ENCODE data around the gene TOX2. TPM values are rescaled to one million over a fixed set of nuclear protein-coding genes. Genes with fewer than 3 reads are reported as not detected.

The TOX2 gene
- total RNA-seq, 1 experiment from 2014 or later, result 85.4 TPM

GRCh38 chr20:44006578-44006977 is 91.9 kb downstream of the TOX2 start:
- ChIA-PET CTCF (no interaction called here), POLR2A (no interaction called here)
- peaks cover 4% of the 10 kb centered on the region for H3K4me1 ChIP-seq (ENCODE audit: control insufficient read depth, insufficient read depth, low read length)
- no peaks in the 10 kb centered on the region for H3K27me3 ChIP-seq (ENCODE audit: control insufficient read depth, insufficient read depth, low read length)
- no peaks in the 10 kb centered on the region for H3K36me3 ChIP-seq (ENCODE audit: control insufficient read depth, insufficient read depth, low read length)
- H3K9me3 ChIP-seq (ENCODE audit: control insufficient read depth, insufficient read depth, low read depth, low read length), result no peaks in the 10 kb centered on the region
- no peak overlapping the region for H3K27ac ChIP-seq (ENCODE audit: low read length)
- ATAC-seq, result no peak
- no peak for DNase-seq (ENCODE audit: low read depth, low spot score)
- no peak overlapping the region for H3K4me3 ChIP-seq (ENCODE audit: low read depth in 2 of 2, low read length in 2 of 2)
- TF ChIP-seq SIN3A (IDR thresholded peaks at IDR 0.05; ENCODE audit: borderline replicate concordance, insufficient read depth, low read depth, low read length) (no peak), CTCF (IDR thresholded peaks at IDR 0.05) (no peak), POLR2AphosphoS5 (IDR thresholded peaks at IDR 0.05; ENCODE audit: low read depth, low read length) (no peak), REST (IDR thresholded peaks at IDR 0.05; ENCODE audit: insufficient read depth in 1 of 2, low read depth in 2 of 2, low read length in 1 of 2) (no peak), TCF7L2 (IDR thresholded peaks at IDR 0.05; ENCODE audit: low read depth, low read length) (no peak)
- in situ Hi-C loops (cut with HindIII; ENCODE audit: low pct_unique_long_range_greater_than_20kb, low sequenced_read_pairs), result no loop called here
- BruUV-seq (replicated peaks), result no TSS peak
- intact Hi-C loops (cut with micrococcal nuclease; ENCODE audit: unreplicated experiment), result no loop called here

GRCh38 chr20:44008806-44009678 is 94.4 kb downstream of the TOX2 start:
- no TSS peak for BruUV-seq (replicated peaks)
- TF ChIP-seq SIN3A (IDR thresholded peaks at IDR 0.05; ENCODE audit: borderline replicate concordance, insufficient read depth, low read depth, low read length), result no peak
- no peak for TF ChIP-seq POLR2AphosphoS5 (IDR thresholded peaks at IDR 0.05; ENCODE audit: low read depth, low read length)
- no peak for ATAC-seq
- H3K9me3 ChIP-seq (ENCODE audit: control insufficient read depth, insufficient read depth, low read depth, low read length), result no peaks in the 10 kb centered on the region
- CTCF ChIA-PET, result no interaction called here
- H3K27me3 ChIP-seq (ENCODE audit: control insufficient read depth, insufficient read depth, low read length), result no peaks in the 10 kb centered on the region
- in situ Hi-C loops (cut with HindIII; ENCODE audit: low pct_unique_long_range_greater_than_20kb, low sequenced_read_pairs) (no loop called here), intact Hi-C loops (cut with micrococcal nuclease; ENCODE audit: unreplicated experiment) (no loop called here)
- peak overlapping the region; percentile 26; the same call in 1 of the 2 replicates for H3K27ac ChIP-seq (ENCODE audit: low read length)
- no peak for DNase-seq (ENCODE audit: low read depth, low spot score)
- no peaks in the 10 kb centered on the region for H3K36me3 ChIP-seq (ENCODE audit: control insufficient read depth, insufficient read depth, low read length)
- peaks cover 6% of the 10 kb centered on the region for H3K4me1 ChIP-seq (ENCODE audit: control insufficient read depth, insufficient read depth, low read length)
- no peak overlapping the region for H3K4me3 ChIP-seq (ENCODE audit: low read depth in 2 of 2, low read length in 2 of 2)
- POLR2A ChIA-PET, result no interaction called here

- intact Hi-C loops (cut with micrococcal nuclease; ENCODE audit: unreplicated experiment) (no loop called here), in situ Hi-C loops (cut with HindIII; ENCODE audit: low pct_unique_long_range_greater_than_20kb, low sequenced_read_pairs) (no loop called here)
- ChIA-PET CTCF (no interaction called here), POLR2A (no interaction called here)
- DNase-seq (ENCODE audit: low read depth, low spot score), result no peak
- no peaks in the 10 kb centered on the region for H3K36me3 ChIP-seq (ENCODE audit: control insufficient read depth, insufficient read depth, low read length)
- H3K27ac ChIP-seq (ENCODE audit: low read length), result no peak overlapping the region; the same call in 1 of the 2 replicates
- peaks cover 6% of the 10 kb centered on the region for H3K4me1 ChIP-seq (ENCODE audit: control insufficient read depth, insufficient read depth, low read length)
- BruUV-seq (replicated peaks), result no TSS peak
- H3K9me3 ChIP-seq (ENCODE audit: control insufficient read depth, insufficient read depth, low read depth, low read length), result no peaks in the 10 kb centered on the region
- H3K27me3 ChIP-seq (ENCODE audit: control insufficient read depth, insufficient read depth, low read length), result no peaks in the 10 kb centered on the region
- no peak for ATAC-seq
- TF ChIP-seq POLR2AphosphoS5 (IDR thresholded peaks at IDR 0.05; ENCODE audit: low read depth, low read length) (no peak), CTCF (IDR thresholded peaks at IDR 0.05) (no peak), REST (IDR thresholded peaks at IDR 0.05; ENCODE audit: insufficient read depth in 1 of 2, low read depth in 2 of 2, low read length in 1 of 2) (no peak), SIN3A (IDR thresholded peaks at IDR 0.05; ENCODE audit: borderline replicate concordance, insufficient read depth, low read depth, low read length) (no peak), TCF7L2 (IDR thresholded peaks at IDR 0.05; ENCODE audit: low read depth, low read length) (no peak)
- H3K4me3 ChIP-seq (ENCODE audit: low read depth in 2 of 2, low read length in 2 of 2), result no peak overlapping the region
Measured at GRCh38 chr20:44009679-44009992, 95.0 kb downstream of the TOX2 start.

All from Panc1 (cell line).